Vagina (tissue), 2 donors: ENCODE results near the gene RAPGEF6.

ENCODE experiments used
- POLR2A ChIP-seq, 2 donors: fragments of 450-650 bp; IDR thresholded peaks; one replicate each; pipeline ENCODE4 v1.6.1; 2017; ENCODE audit warnings: antibody characterized with exemption in 2 of 2, mild to moderate bottlenecking in 2 of 2, moderate library complexity in 2 of 2
- POLR2AphosphoS5 ChIP-seq, 2 donors: sonication (generic); formaldehyde crosslinking; IDR thresholded peaks; one replicate each; pipeline ENCODE4 v1.9.0; 2017; ENCODE audit warnings: antibody characterized with exemption in 2 of 2, mild to moderate bottlenecking in 2 of 2, low read depth in 1 of 2; ENCODE audit not compliant: insufficient read depth in 1 of 2

GRCh38 chr5:131463656-131464055, 171.4 kb downstream of the RAPGEF6 start:
- TF ChIP-seq POLR2A (IDR thresholded peaks at IDR 0.05) (no peak), POLR2AphosphoS5 (IDR thresholded peaks at IDR 0.05; ENCODE audit: insufficient read depth in 1 of 2, low read depth in 1 of 2) (no peak)
